SH-SY5Y (cell line): Measurements from ENCODE around the gene WWOX.

Experiments
- GATA2 ChIP-seq: IDR thresholded peaks from 2 replicates; pipeline ENCODE4 v1.6.1; 2011; ENCODE audit warnings: mild to moderate bottlenecking, low read depth, low read length
- GATA3 ChIP-seq: IDR thresholded peaks from 2 replicates; pipeline ENCODE4 v1.6.1; 2011; ENCODE audit warnings: low read depth, mild to moderate bottlenecking, low read length, moderate library complexity

DNA sequence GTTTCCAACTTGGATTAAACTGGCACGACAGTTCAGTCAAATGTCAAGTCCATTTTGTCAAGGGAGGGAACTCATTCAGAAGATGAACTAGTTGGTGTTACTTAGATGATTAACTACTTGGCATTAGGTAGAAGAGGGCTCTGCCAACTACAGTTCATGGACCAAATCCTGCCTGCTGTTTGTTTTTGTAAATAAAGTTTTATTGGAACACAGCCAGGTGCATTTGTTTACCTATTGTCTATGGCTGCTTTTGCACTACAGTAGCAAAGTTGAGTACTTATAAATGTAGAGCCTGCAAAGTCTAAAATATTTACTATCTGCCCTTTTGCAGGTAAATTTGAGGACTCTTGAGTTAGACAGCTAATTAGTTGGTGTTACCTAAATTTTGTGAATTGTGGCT is 1091.1 kb downstream of the WWOX start:
- TF ChIP-seq GATA2, result no peak
- no peak for TF ChIP-seq GATA3
